ENCODE data around the gene GRIP1. TPM values are rescaled to one million over a fixed set of nuclear protein-coding genes. Genes with fewer than 3 reads are reported as not detected.

The GRIP1 gene
- total and polyA plus RNA-seq, 2 donors from 2014 or later = 3.9 to 18.4 TPM

GRCh38 chr12:66323017-66323416 lies 355.9 kb downstream of the GRIP1 start:
- FAIRE-seq = no peak
- no peak for TF ChIP-seq CTCF (IDR thresholded peaks at IDR 0.05; ENCODE audit: borderline replicate concordance, extremely low read depth, insufficient read depth)

GRCh38 chr12:66321435-66321834 lies 357.4 kb downstream of the GRIP1 start:
- Histone ChIP-seq H3K9ac (ENCODE audit: low read length in 3 of 3) (no peak overlapping the region), H3K27ac (ENCODE audit: low read depth in 2 of 2, low read length in 2 of 2) (no peak overlapping the region), H3K27me3 (ENCODE audit: control insufficient read depth, insufficient read depth, low read length) (no peaks in the 10 kb centered on the region), H3K4me1 (ENCODE audit: control insufficient read depth in 2 of 3, insufficient read depth in 2 of 3, low read depth in 1 of 3, low read length in 3 of 3) (no peaks in the 10 kb centered on the region), H3K36me3 (ENCODE audit: control insufficient read depth in 2 of 3, insufficient read depth in 3 of 3, low read length in 3 of 3) (peaks cover 0 to 2% (median 0%) of the 10 kb centered on the region in 3 donors), H3K4me3 (ENCODE audit: low read length in 3 of 3) (no peak overlapping the region), H3K9me3 (ENCODE audit: control insufficient read depth in 2 of 3, insufficient read depth in 1 of 3, low read length in 3 of 3) (no peaks in the 10 kb centered on the region)
- DNase-seq = no peak
- FAIRE-seq = no peak
- intact Hi-C loops (cut with DNase I) = no loop called here
- no peak for TF ChIP-seq CTCF (IDR thresholded peaks at IDR 0.05; ENCODE audit: borderline replicate concordance, extremely low read depth, insufficient read depth)

More at GRCh38 chr12:66323017-66323416, 355.9 kb downstream of the GRIP1 start:
- Histone ChIP-seq H3K27me3 (ENCODE audit: control insufficient read depth, insufficient read depth, low read length) (no peaks in the 10 kb centered on the region), H3K4me3 (ENCODE audit: low read length in 3 of 3) (no peak overlapping the region), H3K9ac (ENCODE audit: low read length in 3 of 3) (no peak overlapping the region), H3K9me3 (ENCODE audit: control insufficient read depth in 2 of 3, insufficient read depth in 1 of 3, low read length in 3 of 3) (no peaks in the 10 kb centered on the region), H3K4me1 (ENCODE audit: control insufficient read depth in 2 of 3, insufficient read depth in 2 of 3, low read depth in 1 of 3, low read length in 3 of 3) (no peaks in the 10 kb centered on the region), H3K27ac (ENCODE audit: low read depth in 2 of 2, low read length in 2 of 2) (no peak overlapping the region), H3K36me3 (ENCODE audit: control insufficient read depth in 2 of 3, insufficient read depth in 3 of 3, low read length in 3 of 3) (peaks cover 0 to 2% (median 0%) of the 10 kb centered on the region in 3 donors)
- DNase-seq = no peak
- intact Hi-C loops (cut with DNase I) = no loop called here

- intact Hi-C loops (cut with DNase I) = no loop called here
- Histone ChIP-seq H3K9me3 (ENCODE audit: control insufficient read depth in 2 of 3, insufficient read depth in 1 of 3, low read length in 3 of 3) (no peaks in the 10 kb centered on the region), H3K4me1 (ENCODE audit: control insufficient read depth in 2 of 3, insufficient read depth in 2 of 3, low read depth in 1 of 3, low read length in 3 of 3) (no peaks in the 10 kb centered on the region), H3K27me3 (ENCODE audit: control insufficient read depth, insufficient read depth, low read length) (no peaks in the 10 kb centered on the region), H3K27ac (ENCODE audit: low read depth in 2 of 2, low read length in 2 of 2) (no peak overlapping the region), H3K9ac (ENCODE audit: low read length in 3 of 3) (no peak overlapping the region), H3K4me3 (ENCODE audit: low read length in 3 of 3) (no peak overlapping the region), H3K36me3 (ENCODE audit: control insufficient read depth in 2 of 3, insufficient read depth in 3 of 3, low read length in 3 of 3) (peaks cover 0 to 2% (median 0%) of the 10 kb centered on the region in 3 donors)
- FAIRE-seq (no peak), DNase-seq (no peak)
- TF ChIP-seq CTCF (IDR thresholded peaks at IDR 0.05; ENCODE audit: borderline replicate concordance, extremely low read depth, insufficient read depth) = no peak
Measured at GRCh38 chr12:66320996-66321395, 357.9 kb downstream of the GRIP1 start.
